Stimulated activated CD8-positive, alpha-beta memory T cell treated with anti-CD3 and anti-CD28 coated beads, Interleukin-7, amount 100 ng/mL, for 48 hours (primary cell): Measurements from ENCODE around the gene DRAXIN.

Experiments
- DNase-seq, 2 donors: peaks; one replicate each; pipeline ENCODE4 v3.0.0-alpha.2; 2020; ENCODE audit warnings: low read depth in 1 of 2; ENCODE audit errors: extremely low read depth in 1 of 2

The DRAXIN gene

DNA sequence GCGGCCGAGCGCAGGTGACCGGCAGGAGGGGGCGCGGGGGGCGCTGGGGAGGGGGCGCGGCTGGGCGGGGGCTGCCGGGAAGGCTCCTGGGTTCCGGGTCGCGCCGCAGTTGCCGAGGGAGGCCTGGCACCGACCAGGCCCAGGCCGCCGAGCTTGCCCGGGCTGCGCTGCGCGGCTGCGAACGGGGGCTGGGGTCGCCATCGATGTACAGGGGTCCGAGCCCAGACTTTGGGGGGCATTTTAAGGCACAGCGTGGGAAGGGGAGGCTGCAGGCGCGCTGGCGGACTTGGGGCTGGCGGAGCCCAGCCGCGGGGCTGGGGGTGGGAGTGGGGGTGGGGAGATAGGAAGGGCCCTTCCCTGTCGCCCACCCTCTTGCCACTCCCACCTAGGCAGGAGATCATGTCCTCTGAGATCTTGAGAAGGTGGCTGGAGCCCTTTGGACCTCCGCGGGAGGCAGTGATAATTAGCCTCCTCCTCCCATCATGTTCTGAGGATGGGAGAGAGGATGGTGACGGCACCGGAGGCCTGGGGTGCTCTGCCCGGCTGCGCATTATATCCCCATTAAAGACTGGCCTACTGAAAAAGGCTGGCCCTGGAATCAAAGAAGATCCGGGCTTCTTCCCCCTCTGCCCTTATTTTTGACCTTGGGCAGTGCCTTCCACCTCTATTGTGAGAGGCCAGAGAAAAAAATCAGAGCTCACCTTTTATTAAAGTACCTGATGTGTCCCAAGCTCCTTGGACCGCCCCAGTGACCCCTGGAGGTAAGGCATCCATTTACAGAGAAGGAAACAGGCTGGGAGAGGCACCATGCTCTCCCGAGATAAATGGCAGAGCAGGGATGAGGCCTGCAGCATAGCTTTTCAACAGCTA is 36.3 kb upstream of the DRAXIN start:
- DNase-seq, result no peak

DNA sequence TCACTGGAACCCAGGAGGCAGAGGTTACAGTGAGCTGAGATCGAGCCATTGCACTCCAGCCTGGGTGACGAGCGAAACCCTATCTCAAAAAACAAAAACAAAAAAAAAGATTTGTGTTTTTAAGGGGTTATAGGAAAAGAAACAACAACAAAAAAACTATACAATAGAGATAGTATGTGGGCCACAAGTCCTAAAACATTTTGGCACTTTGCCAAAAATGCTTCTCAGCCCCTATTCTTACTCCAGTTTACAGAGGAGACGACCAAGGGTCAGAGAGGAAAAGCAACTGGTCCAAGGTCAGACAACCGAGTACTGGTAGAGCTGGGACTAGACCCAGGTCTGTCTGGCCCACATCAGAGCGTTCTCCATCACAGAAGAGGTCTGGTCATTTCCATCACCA is 33.9 kb upstream of the DRAXIN start:
- no peak for DNase-seq

DNA sequence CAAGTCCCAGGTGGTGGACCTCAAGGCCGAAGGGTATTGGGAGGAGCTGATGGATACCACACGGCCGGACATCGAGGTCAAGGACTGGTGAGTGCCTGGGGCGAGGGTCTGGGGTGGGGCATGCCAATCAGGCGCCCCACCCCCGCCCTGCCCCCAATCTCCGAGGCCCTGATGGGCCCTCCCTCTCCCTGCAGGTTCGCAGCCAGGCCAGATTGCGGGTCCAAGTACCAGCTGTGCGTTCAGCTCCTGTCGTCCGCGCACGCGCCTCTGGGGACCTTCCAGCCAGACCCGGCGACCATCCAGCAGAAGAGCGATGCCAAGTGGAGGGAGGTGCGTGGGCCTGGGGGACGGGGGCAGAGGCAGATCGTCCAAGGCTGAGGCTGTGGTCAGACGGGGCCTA is 33.0 kb upstream of the DRAXIN start:
- DNase-seq, result no peak

DNA sequence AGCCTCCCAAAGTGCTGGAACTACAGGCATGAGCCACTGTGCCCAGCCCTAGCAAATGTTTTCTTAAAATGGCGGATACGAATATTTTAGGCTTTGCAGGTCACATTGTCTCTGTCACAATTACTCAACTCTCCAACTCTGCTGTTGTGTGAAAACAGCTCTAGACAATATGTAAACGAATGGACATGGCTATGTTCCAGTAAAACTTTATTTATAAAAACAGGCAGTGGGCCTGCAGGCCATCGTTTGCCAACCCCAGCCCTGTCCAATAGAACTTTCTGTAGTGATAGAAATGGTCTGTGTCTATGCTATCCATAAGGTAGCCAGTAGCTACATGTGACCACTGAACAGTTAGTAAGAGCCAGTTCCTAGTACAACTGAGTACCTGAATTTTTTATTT is 31.8 kb upstream of the DRAXIN start:
- no peak for DNase-seq

DNA sequence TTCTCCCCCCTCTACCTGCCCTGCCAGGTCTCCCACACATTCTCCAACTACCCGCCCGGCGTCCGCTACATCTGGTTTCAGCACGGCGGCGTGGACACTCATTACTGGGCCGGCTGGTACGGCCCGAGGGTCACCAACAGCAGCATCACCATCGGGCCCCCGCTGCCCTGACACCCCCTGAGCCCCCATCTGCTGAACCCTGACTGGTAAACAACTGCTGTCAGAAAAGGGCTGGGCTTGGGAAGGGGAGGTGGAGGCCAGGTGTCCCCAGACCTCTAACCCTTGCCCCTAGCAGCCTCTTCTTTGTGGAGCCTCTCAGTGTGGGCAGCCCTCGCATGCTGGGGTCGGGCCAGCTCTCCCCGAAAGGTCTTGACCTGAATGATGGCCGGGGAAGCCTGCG is 30.4 kb upstream of the DRAXIN start:
- no peak for DNase-seq

DNA sequence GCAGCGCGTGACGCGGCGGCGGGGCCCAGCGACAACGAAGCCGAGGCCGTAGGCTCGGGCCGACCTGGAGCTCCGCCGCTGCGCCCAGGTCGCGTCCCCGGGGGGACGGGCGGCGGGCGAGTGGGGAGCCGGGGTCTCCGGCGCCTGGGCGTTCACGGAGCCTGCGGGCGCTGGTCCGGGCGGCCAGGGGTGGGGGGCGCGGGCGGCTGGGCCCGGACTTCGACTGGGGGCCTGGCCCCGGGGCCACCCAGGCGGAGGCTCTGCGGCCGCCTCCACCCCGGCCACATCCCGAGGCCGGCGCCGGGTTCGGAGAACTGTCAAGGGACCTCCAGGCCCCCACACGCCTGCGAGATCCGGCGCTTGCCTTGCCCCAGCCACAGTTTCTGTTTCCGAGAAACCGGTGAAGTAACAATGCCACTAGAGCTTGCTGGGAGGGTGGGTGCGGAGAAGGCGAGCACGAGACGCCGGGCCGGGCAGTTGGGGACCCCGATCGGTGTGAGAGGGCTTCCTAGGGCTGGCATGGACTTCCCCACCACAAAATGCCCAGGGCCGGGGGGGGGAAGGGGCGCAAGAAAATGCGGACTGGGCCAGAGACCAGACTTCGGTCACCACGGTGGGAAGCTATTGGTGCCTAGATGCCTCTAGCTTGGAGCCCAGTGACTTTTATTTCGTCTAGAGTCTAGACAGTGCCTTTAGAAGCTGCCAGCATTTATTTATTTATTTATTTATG is 27.0 kb upstream of the DRAXIN start:
- peak; percentile 56 to 58 for DNase-seq

DNA sequence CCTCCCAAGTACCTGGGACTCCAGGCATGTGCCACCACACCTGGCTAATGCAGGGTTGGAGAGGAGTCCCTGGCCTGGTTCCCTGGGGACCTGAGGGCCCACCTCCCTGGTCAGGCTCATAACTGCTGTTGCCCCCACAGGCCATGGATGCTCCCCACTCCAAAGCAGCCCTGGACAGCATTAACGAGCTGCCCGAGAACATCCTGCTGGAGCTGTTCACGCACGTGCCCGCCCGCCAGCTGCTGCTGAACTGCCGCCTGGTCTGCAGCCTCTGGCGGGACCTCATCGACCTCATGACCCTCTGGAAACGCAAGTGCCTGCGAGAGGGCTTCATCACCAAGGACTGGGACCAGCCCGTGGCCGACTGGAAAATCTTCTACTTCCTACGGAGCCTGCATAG is 23.0 kb upstream of the DRAXIN start:
- DNase-seq, result no peak

DNA sequence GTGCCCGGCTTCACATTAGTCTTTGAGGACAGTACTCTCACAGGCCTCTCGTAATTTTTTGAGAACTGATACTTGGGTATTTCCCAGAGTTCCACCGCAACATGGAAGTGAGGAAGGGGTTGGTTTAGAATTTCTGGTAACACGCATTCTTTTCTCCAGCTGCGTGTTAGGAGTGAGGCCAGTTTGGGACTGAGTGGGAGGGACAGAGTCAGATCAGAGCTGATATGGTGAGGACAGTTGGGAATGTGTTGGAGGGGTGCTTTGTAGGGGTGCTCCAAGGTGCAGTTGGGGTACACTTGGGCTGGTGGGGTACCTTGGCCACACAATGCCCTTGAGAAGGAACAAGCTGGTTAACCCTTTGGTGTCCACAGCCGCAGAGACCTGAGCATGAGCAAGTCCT is 20.8 kb upstream of the DRAXIN start:
- no peak for DNase-seq

DNA sequence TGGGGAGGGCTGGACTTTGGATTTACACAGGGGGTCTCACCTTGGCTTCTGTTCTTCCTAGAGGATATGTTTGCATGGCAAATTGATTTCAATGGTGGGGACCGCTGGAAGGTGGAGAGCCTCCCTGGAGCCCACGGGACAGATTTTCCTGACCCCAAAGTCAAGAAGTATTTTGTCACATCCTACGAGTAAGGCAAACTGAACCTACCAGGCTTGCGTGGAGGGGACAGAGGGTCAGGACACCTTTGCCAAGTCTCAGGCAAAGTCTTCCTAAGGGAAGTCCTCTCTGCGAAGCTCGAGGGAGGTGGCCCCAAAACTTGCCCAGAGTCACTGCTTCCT is 20.3 kb upstream of the DRAXIN start:
- no peak for DNase-seq

DNA sequence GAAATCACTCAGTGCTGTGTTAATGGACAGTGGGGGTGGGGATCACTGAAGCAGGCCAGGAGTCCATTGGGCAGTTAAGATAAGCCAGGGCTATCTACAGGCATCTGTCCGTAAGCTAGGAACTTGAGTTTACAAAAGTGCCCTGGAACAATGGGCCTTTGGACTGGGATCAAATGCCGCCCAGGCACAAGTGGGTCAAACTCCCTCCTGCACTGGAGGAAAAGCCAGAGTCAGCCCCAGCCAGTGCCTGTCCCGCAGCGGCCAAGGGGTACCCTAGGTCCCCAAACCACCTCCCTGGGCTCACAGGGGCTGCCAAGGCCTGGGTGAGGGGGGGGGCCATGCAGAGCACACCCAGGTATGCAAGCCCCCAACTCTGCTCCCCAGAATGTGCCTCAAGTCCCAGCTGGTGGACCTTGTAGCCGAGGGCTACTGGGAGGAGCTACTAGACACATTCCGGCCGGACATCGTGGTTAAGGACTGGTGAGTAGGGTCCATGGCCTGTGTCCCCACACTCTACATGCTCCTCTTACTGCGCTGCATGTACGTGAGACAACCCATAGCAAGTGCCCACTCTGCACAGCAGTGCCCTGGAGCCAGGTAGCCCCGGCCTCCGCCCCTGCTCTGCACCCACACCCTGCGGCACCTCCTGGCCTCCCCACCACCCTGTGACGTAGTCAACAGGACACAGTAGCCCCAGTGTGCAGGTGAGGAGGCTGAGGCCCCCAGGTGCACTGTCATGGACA is 19.8 kb upstream of the DRAXIN start:
- no peak for DNase-seq

DNA sequence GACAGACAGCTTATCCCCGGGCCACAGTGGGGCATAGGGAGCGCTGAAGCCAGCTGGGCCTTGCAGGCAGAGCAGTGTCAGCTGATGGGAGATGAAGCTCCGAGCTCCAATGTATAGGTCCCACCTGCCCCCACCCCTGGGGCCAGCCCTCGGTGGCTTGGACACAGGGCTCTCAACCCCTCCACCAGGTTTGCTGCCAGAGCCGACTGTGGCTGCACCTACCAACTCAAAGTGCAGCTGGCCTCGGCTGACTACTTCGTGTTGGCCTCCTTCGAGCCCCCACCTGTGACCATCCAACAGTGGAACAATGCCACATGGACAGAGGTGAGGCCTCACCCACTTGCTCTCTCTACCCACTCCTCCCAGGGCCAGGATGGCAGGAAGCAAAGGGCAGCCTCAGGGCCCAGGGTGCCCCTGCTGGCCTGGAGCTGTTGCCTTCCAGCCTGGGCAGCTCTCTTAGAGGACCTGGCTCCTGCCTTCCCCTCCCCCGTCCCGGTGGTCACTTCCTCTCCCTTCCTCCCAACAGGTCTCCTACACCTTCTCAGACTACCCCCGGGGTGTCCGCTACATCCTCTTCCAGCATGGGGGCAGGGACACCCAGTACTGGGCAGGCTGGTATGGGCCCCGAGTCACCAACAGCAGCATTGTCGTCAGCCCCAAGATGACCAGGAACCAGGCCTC is 18.3 kb upstream of the DRAXIN start:
- no peak for DNase-seq

DNA sequence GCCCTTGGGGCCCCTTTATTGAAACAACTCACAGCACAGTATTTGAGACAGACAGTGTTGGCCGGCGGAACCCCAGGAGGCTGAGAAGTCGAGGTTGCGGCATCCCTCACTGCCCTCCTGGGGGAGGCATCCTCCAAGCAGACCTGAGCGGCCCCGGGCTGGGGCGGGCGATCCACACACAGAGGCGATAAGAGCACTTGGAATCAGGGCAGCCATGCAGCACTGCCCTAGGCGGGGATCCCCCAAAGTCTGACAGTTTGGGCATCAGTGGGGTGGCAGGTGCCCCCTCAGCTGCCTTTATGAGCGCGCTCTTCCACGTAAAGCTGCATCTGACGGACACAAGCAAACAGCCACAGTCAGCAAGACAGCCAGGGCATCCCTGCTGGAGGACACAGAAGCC is 17.0 kb upstream of the DRAXIN start:
- no peak for DNase-seq

DNA sequence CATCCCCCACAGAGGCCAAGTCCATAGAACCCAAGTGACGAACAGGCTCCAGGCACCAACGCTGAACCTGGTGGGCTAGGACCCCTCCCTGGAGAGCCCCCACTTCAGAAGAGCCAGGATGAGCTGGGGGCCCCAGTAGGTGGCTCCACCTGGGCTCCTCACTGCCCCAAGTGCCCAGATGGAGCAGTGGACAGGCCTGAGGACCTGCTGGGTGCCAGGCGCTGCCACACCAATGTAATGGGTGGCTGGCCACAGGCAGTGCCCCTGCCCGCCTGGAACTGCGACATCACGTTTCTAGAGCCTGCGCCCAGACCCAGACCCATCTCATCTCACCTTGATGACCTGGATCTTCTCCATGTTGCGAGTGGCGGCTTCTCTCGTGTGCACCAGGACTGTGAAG is 16.2 kb upstream of the DRAXIN start:
- DNase-seq, result no peak

DNA sequence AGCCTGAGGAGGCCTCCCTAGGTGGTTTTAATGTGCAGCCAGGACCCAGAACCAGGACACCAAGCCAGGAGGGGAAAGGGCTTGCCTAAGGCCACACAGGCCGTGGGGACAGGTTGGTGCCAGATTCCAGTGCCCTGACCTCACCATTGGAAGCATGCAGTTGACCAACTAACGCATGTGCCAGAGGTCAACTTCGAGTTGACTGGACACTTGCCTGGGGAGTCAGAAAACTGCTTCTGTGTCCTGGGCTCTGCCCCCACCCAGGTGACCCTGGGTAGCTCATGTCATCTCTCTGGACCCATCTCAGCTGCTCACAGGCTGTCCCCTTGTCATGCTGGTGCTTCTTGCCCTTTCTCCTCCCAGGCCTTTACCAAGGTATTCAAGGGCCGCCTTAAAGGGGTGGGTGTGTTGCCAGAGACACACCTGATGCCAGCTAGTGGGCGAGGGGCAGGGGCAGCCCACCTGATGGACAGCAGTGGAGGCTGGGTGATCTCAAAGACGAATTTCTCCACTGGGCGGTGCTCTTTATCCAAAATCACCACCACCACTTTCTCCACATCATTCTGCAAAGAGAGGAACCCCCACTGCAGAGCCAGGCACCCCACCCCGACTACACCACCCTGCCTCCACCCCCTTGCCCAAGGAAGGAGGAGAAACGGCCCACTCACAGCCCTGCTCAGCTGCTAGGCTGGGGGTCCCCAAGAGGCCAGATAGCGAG is 15.0 kb upstream of the DRAXIN start:
- DNase-seq, result no peak

DNA sequence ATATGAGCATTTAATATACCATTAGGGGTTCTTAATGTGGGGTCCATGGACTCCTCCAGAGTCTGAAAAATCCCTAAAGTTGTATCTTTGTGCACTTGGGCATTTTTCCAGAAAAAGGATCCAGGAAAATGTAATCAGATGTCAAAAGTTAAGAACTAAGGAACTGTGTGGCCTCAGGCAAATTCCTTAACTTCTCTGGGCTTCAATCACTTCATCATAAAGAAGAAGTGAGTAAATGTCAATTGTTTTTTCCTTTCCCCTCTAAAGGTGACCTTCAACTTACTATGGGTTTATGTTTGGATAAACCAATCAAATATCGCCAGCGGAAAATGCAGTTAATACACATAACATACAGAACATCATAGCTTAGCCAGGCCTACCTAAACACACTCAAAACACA is 13.1 kb upstream of the DRAXIN start:
- DNase-seq, result no peak

DNA sequence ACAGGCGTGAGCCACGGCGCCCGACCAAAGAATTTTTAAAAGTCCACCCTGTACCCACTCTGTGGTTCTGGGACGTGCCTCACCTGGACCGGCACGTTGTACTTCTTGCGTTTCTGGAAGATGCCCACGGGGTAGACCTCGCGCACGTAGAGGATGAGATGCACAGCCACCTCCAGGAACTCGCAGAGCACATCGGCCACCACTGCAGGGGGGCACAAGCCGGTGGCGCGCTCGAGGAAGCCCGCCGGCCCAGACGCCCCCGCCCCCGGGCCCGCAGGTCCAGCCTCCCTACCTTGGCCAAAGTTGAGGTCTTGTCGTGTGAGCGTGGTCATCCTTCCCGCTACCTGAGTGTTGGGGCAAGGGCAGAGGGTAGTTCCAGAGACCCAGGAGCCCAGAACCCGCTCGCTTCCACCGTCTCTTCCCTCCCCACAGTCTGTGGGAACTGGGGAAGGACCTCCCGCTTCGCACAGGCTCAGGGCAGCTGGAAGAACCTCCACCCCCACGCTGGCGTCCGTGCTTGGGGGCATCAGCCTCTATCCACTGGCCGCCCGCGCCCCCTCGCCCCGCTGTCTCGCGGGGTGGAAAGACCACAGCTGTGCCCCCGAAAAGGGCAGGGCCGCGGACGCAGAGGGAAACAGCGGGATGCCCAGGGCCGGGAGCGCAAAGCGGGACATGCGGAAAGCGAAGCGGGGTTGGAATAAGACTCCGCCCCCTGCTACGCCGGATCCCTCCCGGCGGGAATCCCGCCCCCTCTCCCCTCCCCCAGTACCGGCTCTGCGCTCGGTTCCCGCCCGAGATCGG is 11.0 kb upstream of the DRAXIN start:
- DNase-seq, result no peak

DNA sequence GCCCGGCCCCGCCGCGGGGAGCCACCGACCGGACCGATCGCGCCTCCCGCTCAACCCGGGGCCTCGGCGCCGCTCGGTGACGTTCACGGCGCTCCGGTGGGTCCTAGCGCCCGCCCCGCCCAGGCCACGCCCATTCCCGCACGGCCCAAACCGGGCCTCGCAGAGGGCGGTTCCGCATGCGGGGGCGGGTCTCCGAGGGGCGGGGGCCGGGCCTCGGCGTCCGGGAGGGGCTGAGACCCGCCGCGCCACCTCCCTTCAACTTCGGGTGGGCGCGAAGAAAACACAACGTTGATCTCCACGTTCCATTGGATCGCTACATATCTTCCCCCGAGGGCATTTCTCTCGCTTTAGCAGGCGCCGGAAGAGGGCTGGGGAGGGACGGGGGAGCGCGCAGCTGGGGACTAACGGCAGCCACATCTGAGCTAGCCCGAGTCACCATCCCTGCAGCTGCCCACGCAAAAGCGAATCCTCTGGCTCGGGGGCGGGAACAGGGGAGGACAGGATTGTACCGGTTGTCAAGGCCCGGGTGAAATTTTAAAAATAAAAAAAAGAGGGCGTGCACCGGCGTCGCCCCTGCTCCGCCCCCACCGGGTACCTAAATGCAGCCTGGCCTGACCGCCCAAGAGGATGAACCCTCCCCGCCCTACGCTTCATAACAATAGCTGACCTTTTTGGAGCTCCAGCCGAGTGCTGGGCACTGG is 10.3 kb upstream of the DRAXIN start, which contains the start of gene MAD2L2:
Gene MAD2L2 (minus strand): TSS at position 78 of the 701 bp plus-strand sequence. CDS start 547 bp downstream, outside the sequence.
- peak; percentile 80 to 83 for DNase-seq

DNA sequence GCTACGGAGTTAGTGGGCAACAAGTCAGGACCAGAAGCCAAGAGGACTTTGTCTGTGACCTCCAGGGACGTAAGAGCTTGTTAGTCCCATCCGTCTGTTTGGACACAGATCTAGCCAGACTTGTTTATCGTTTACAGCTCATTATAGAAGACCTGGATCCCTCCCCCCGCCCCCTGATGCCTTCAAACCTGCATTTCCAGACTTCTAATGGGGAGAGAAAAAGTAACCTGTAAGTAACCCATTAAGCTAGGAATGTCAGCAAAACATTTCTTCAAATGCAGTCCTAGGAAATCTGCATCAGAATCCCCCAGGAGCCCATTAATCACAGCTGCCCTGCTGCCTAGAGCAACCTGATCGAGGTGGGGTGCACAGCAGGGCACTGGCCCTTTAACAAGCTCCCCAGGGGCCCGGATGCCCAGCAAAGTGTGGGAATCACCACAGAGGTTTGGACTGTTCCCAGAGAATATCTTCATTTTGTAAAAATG is 9.2 kb upstream of the DRAXIN start:
- no peak for DNase-seq

DNA sequence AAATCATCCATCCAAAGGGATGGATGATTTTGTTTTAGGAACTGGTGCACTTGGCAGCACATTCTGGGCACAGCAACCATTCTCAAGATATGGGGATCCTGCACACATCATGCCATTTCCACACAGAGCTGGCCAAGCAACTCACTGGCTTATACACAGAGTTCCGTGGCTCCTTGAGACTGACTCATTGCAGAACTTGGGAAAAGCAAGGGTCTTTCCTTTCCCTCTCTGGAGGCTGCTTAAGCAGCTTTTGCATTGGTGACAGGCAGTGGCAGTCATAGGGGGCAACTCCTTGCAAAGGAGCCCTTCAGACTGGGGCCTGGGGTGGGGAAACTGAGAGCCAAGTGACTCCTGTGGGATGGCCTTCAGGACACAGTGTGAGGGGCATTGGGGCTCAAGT is 8.7 kb upstream of the DRAXIN start:
- DNase-seq, result no peak
